C4-2B (cell line): ENCODE data around the gene NAP1L4.

Source experiments
- ZFX ChIP-seq: fragments of 450-650 bp; IDR thresholded peaks from 2 replicates; pipeline ENCODE4 v1.6.1; 2017
- TF ChIP-seq, protein P1 (sequence below): fragments of 450-650 bp; conservative IDR thresholded peaks from 2 replicates; pipeline ENCODE4 v1.5.1; 2017; ENCODE audit warnings: mild to moderate bottlenecking

DNA sequence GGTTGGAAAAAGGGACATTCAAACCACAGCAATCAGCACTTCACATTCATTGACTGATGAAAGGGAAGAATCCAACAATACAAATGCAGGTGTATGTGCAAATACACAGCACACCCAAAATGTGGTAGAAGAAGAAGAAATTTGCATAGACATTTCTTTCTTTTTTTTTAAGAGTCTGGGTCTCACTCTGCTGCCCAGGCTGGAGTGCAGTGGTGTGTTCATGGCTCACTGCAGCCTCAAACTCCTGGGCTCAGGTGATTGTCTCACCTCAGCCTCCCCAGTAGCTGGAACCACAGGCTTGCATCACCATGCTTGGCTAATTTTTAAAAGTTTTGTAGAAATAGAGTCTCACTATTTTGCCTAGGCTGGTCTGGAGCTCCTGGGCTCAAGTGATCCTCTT is 43.2 kb upstream of the NAP1L4 start:
- TF ChIP-seq, protein P1, sequence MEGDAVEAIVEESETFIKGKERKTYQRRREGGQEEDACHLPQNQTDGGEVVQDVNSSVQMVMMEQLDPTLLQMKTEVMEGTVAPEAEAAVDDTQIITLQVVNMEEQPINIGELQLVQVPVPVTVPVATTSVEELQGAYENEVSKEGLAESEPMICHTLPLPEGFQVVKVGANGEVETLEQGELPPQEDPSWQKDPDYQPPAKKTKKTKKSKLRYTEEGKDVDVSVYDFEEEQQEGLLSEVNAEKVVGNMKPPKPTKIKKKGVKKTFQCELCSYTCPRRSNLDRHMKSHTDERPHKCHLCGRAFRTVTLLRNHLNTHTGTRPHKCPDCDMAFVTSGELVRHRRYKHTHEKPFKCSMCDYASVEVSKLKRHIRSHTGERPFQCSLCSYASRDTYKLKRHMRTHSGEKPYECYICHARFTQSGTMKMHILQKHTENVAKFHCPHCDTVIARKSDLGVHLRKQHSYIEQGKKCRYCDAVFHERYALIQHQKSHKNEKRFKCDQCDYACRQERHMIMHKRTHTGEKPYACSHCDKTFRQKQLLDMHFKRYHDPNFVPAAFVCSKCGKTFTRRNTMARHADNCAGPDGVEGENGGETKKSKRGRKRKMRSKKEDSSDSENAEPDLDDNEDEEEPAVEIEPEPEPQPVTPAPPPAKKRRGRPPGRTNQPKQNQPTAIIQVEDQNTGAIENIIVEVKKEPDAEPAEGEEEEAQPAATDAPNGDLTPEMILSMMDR: no peak
- TF ChIP-seq ZFX: no peak
